Peyer's patch (tissue), 4 donors: ENCODE measurements around the gene MLH3.

Experiments
- POLR2A ChIP-seq, 2 donors: fragments of 450-650 bp; IDR thresholded peaks; one replicate each; pipeline ENCODE4 v1.5.1; 2017; ENCODE audit warnings: antibody characterized with exemption in 2 of 2, mild to moderate bottlenecking in 2 of 2, moderate library complexity in 2 of 2
- TF ChIP-seq, protein P1 (sequence below), 6 experiments: fragments of 450-650 bp in 4 of 6; fragments of 200-600 bp in 2 of 6; sonication (generic) in 1 of 6; IDR thresholded peaks; one replicate each; pipeline ENCODE4 v1.5.1; 2017 to 2019; ENCODE audit warnings: antibody characterized with exemption in 6 of 6, mild to moderate bottlenecking in 3 of 6, moderate library complexity in 1 of 6

DNA sequence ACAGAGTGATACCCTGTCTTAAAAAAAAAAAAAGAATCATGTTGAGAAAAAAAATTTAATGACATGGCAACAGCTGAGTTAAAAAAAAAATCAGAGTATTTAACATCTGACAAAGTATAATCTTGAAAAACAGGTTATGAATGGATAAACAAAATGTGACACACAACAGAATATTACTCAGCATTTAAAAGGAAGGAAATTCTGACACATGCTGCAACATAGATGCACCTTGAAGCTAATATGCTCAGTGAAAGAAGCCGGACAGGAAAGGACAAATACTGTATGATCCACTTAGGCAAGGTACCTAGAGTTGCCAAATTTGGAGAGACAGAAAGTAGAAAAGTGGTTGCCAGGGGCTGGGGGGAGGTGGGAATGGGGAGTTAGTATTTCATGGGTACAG is 67.9 kb downstream of the MLH3 start:
- TF ChIP-seq POLR2A (IDR thresholded peaks at IDR 0.05) = no peak
- TF ChIP-seq, protein P1, sequence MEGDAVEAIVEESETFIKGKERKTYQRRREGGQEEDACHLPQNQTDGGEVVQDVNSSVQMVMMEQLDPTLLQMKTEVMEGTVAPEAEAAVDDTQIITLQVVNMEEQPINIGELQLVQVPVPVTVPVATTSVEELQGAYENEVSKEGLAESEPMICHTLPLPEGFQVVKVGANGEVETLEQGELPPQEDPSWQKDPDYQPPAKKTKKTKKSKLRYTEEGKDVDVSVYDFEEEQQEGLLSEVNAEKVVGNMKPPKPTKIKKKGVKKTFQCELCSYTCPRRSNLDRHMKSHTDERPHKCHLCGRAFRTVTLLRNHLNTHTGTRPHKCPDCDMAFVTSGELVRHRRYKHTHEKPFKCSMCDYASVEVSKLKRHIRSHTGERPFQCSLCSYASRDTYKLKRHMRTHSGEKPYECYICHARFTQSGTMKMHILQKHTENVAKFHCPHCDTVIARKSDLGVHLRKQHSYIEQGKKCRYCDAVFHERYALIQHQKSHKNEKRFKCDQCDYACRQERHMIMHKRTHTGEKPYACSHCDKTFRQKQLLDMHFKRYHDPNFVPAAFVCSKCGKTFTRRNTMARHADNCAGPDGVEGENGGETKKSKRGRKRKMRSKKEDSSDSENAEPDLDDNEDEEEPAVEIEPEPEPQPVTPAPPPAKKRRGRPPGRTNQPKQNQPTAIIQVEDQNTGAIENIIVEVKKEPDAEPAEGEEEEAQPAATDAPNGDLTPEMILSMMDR (IDR thresholded peaks at IDR 0.05) = no peak
